H9 (cell line): ENCODE data around the gene PLAA. TPM values are rescaled to one million over a fixed set of nuclear protein-coding genes. Genes with fewer than 3 reads are reported as not detected.

Experiments used
- DNase-seq: peaks from one replicate; pipeline ENCODE4 v3.0.0-alpha.2; 2017
- H2AFZ ChIP-seq: one replicate; pipeline ENCODE4 v1.6.1; 2013; ENCODE audit warnings: mild to moderate bottlenecking, low read length, control low read depth, moderate library complexity
- H2AK5ac ChIP-seq: 2 replicates; pipeline ENCODE4 v1.6.1; 2013; ENCODE audit warnings: low read length, control low read depth, mixed read lengths; ENCODE audit not compliant: insufficient read length
- H2BK120ac ChIP-seq: one replicate; pipeline ENCODE4 v1.6.1; 2013; ENCODE audit warnings: low read depth, mild to moderate bottlenecking, low read length, control low read depth, inconsistent platforms; ENCODE audit not compliant: poor library complexity, severe bottlenecking
- H2BK12ac ChIP-seq: 2 replicates; pipeline ENCODE4 v1.6.1; 2013; ENCODE audit warnings: low read length, control low read depth, mixed read lengths, low read depth; ENCODE audit not compliant: insufficient read length
- H2BK15ac ChIP-seq: 2 replicates; pipeline ENCODE4 v1.6.1; 2013; ENCODE audit warnings: low read depth, low read length, control low read depth
- H2BK20ac ChIP-seq: one replicate; pipeline ENCODE4 v1.6.1; 2013; ENCODE audit warnings: low read depth, mild to moderate bottlenecking, low read length, control low read depth, inconsistent platforms; ENCODE audit not compliant: poor library complexity, severe bottlenecking
- H2BK5ac ChIP-seq: 2 replicates; pipeline ENCODE4 v1.6.1; 2013; ENCODE audit warnings: low read length, control low read depth, mixed read lengths; ENCODE audit not compliant: insufficient read length
- H3K14ac ChIP-seq: 2 replicates; pipeline ENCODE4 v1.6.1; 2013; ENCODE audit warnings: low read length, control low read depth; ENCODE audit not compliant: insufficient read depth
- H3K18ac ChIP-seq: 2 replicates; pipeline ENCODE4 v1.6.1; 2013; ENCODE audit warnings: low read depth, mild to moderate bottlenecking, mixed read lengths, low read length, control low read depth; ENCODE audit not compliant: insufficient read length
- H3K23ac ChIP-seq: 2 replicates; pipeline ENCODE4 v1.6.1; 2013; ENCODE audit warnings: low read length, control low read depth, mixed read lengths, low read depth; ENCODE audit not compliant: insufficient read length
- H3K23me2 ChIP-seq: 2 replicates; pipeline ENCODE4 v1.6.1; 2013; ENCODE audit warnings: low read depth, mild to moderate bottlenecking, mixed read lengths, low read length, control low read depth; ENCODE audit not compliant: insufficient read length, poor library complexity, severe bottlenecking
- H3K27ac ChIP-seq: 2 replicates; pipeline ENCODE4 v1.5.1; 2013; ENCODE audit warnings: low read length, control low read depth, mixed read lengths, low read depth; ENCODE audit not compliant: insufficient read length
- H3K27me3 ChIP-seq: 2 replicates; pipeline ENCODE4 v1.6.1; 2013; ENCODE audit warnings: low read length, control low read depth, inconsistent platforms; ENCODE audit not compliant: insufficient read depth
- H3K4ac ChIP-seq: 2 replicates; pipeline ENCODE4 v1.6.1; 2013; ENCODE audit warnings: low read depth, mild to moderate bottlenecking, control low read depth, inconsistent platforms, low read length, moderate library complexity
- H3K4me1 ChIP-seq: 2 replicates; pipeline ENCODE4 v1.6.1; 2013; ENCODE audit warnings: low read length, control low read depth, inconsistent platforms; ENCODE audit not compliant: insufficient read depth
- H3K4me2 ChIP-seq: 2 replicates; pipeline ENCODE4 v1.6.1; 2013; ENCODE audit warnings: low read length, control low read depth, mixed read lengths; ENCODE audit not compliant: insufficient read length, insufficient read depth
- H3K56ac ChIP-seq: 2 replicates; pipeline ENCODE4 v1.6.1; 2013; ENCODE audit warnings: low read depth, mild to moderate bottlenecking, mixed read lengths, low read length, control low read depth; ENCODE audit not compliant: insufficient read length
- H3K79me1 ChIP-seq: 2 replicates; pipeline ENCODE4 v1.6.1; 2013; ENCODE audit warnings: low read depth, mild to moderate bottlenecking, moderate library complexity, low read length, control low read depth, inconsistent platforms; ENCODE audit not compliant: insufficient read depth, poor library complexity, severe bottlenecking
- H3K79me2 ChIP-seq: 2 replicates; pipeline ENCODE4 v1.6.1; 2013; ENCODE audit warnings: low read length, control low read depth, inconsistent platforms; ENCODE audit not compliant: insufficient read depth
- H3K9ac ChIP-seq: 2 replicates; pipeline ENCODE4 v1.6.1; 2013; ENCODE audit warnings: low read length, control low read depth, mixed read lengths; ENCODE audit not compliant: insufficient read length; ENCODE audit errors: extremely low read depth
- H3K9me3 ChIP-seq: one replicate; pipeline ENCODE4 v1.6.1; 2013; ENCODE audit warnings: low read depth, low read length, inconsistent platforms; ENCODE audit not compliant: control insufficient read depth
- H3T11ph ChIP-seq: one replicate; pipeline ENCODE4 v1.6.1; 2013; ENCODE audit warnings: mild to moderate bottlenecking, low read length, control low read depth, inconsistent platforms
- H4K20me1 ChIP-seq: one replicate; pipeline ENCODE4 v1.6.1; 2013; ENCODE audit not compliant: control insufficient read depth, insufficient read length, insufficient read depth
- H4K5ac ChIP-seq: 2 replicates; pipeline ENCODE4 v1.6.1; 2013; ENCODE audit warnings: low read depth, mild to moderate bottlenecking, mixed read lengths, low read length, control low read depth; ENCODE audit not compliant: insufficient read length
- H4K8ac ChIP-seq: replicated peaks from 2 replicates; pipeline ENCODE4 v1.6.1; 2013; ENCODE audit warnings: low read length, control low read depth, mixed read lengths, low read depth; ENCODE audit not compliant: insufficient read length
- H4K91ac ChIP-seq: 2 replicates; pipeline ENCODE4 v1.6.1; 2013; ENCODE audit warnings: low read depth, mild to moderate bottlenecking, moderate library complexity, mixed read lengths, low read length, control low read depth; ENCODE audit not compliant: insufficient read length
- H3K27ac Mint-ChIP-seq, 3 experiments: 2 replicates in 2 of 3; 3 replicates in 1 of 3; pipeline ENCODE4 v1.8.0; 2020 to 2021; ENCODE audit warnings: mixed read lengths in 3 of 3, mild to moderate bottlenecking in 1 of 3, moderate library complexity in 1 of 3
- H3K27me3 Mint-ChIP-seq: 2 replicates; pipeline ENCODE4 v1.8.0; 2021; ENCODE audit warnings: low read depth, mild to moderate bottlenecking, moderate library complexity, mixed read lengths
- H3K36me3 Mint-ChIP-seq, 3 experiments: 2 replicates in 2 of 3; 3 replicates in 1 of 3; pipeline ENCODE4 v1.8.0; 2020 to 2021; ENCODE audit warnings: low read depth in 3 of 3, mixed read lengths in 3 of 3; ENCODE audit not compliant: insufficient read depth in 1 of 3
- H3K4me1 Mint-ChIP-seq, 2 experiments: 2 replicates each; pipeline ENCODE4 v1.8.0; 2020; ENCODE audit warnings: mixed read lengths in 2 of 2
- H3K4me3 Mint-ChIP-seq, 2 experiments: 2 replicates in 1 of 2; 3 replicates in 1 of 2; pipeline ENCODE4 v1.8.0; 2020 to 2021; ENCODE audit warnings: mild to moderate bottlenecking in 2 of 2, mixed read lengths in 2 of 2, moderate library complexity in 1 of 2
- H3K9me3 Mint-ChIP-seq, 2 experiments: 2 replicates in 1 of 2; 3 replicates in 1 of 2; pipeline ENCODE4 v1.8.0; 2020; ENCODE audit warnings: mild to moderate bottlenecking in 2 of 2, mixed read lengths in 2 of 2, moderate library complexity in 1 of 2
- total RNA-seq: library from RNA; stranded (reverse); gene quantifications from 2 replicates; pipeline ENCODE4 v1.2.1, GENCODE V29; 2021
- TF ChIP-seq, protein P1 (sequence below): fragments of 200-600 bp; sonication (generic); conservative IDR thresholded peaks from 3 replicates; pipeline ENCODE4 v1.8.0; 2021; ENCODE audit warnings: antibody characterized with exemption, mild to moderate bottlenecking

The PLAA gene
- total RNA-seq, 1 experiment from 2014 or later = 65.0 TPM

DNA sequence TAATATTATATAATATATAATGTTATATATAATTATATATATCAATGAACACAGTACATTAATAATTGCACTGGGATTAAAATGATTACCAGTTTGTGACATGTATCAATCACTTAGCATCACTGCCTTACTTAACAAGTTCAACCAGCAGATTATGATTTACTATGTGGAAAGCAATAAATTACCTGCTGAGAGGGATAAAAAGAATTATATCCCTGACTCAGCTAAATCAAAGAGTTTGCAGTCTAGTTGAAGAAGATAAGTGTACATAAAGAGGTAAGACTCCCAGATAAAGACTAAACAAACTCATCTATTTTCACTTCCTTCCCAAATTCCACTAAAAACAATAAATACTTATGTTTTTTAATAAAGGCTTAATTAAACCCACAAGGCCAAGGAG is 11.2 kb downstream of the PLAA start:
- H3K9me3 ChIP-seq = no peaks in the 10 kb centered on the region
- no peaks in the 10 kb centered on the region for H3K27me3 ChIP-seq
- H3K23ac ChIP-seq = no peak overlapping the region
- no peak overlapping the region for H2BK20ac ChIP-seq
- Mint-ChIP-seq H3K27me3 (no peaks in the 10 kb centered on the region), H3K4me3 (no peak overlapping the region), H3K4me1 (peaks cover 17 to 18% of the 10 kb centered on the region in 2 experiments), H3K27ac (peak overlapping the region in 2 of 3 experiments; percentile 56 to 97; a peak in 4 of 7 replicates), H3K36me3 (peaks cover 16 to 23% (median 21%) of the 10 kb centered on the region in 3 experiments), H3K9me3 (peaks cover 8 to 9% of the 10 kb centered on the region in 2 experiments)
- no peak overlapping the region for H3K56ac ChIP-seq
- no peak overlapping the region for H2BK15ac ChIP-seq
- H3K4ac ChIP-seq = no peak overlapping the region
- no peak overlapping the region for H4K91ac ChIP-seq
- H3K79me2 ChIP-seq = peaks cover 17% of the 10 kb centered on the region; the same call in 1 of the 2 replicates
- peaks cover 2% of the 10 kb centered on the region; the same call in 1 of the 2 replicates for H3K4me1 ChIP-seq
- no peak overlapping the region for H3K18ac ChIP-seq
- no peaks in the 10 kb centered on the region for H3K23me2 ChIP-seq
- peaks cover 3% of the 10 kb centered on the region for H3K79me1 ChIP-seq
- H2AFZ ChIP-seq = no peak overlapping the region
- no peak overlapping the region for H2BK12ac ChIP-seq
- no peaks in the 10 kb centered on the region for H4K20me1 ChIP-seq
- no peak overlapping the region for H3K27ac ChIP-seq
- H2BK120ac ChIP-seq = no peak overlapping the region
- no peak overlapping the region for H2AK5ac ChIP-seq
- no peak overlapping the region for H3K9ac ChIP-seq
- H3K14ac ChIP-seq = no peak overlapping the region
- H2BK5ac ChIP-seq = no peak overlapping the region
- H4K5ac ChIP-seq = no peak overlapping the region
- no peak overlapping the region for H4K8ac ChIP-seq
- no peak overlapping the region for H3T11ph ChIP-seq
- no peak overlapping the region for H3K4me2 ChIP-seq
- DNase-seq = no peak
- TF ChIP-seq, protein P1, sequence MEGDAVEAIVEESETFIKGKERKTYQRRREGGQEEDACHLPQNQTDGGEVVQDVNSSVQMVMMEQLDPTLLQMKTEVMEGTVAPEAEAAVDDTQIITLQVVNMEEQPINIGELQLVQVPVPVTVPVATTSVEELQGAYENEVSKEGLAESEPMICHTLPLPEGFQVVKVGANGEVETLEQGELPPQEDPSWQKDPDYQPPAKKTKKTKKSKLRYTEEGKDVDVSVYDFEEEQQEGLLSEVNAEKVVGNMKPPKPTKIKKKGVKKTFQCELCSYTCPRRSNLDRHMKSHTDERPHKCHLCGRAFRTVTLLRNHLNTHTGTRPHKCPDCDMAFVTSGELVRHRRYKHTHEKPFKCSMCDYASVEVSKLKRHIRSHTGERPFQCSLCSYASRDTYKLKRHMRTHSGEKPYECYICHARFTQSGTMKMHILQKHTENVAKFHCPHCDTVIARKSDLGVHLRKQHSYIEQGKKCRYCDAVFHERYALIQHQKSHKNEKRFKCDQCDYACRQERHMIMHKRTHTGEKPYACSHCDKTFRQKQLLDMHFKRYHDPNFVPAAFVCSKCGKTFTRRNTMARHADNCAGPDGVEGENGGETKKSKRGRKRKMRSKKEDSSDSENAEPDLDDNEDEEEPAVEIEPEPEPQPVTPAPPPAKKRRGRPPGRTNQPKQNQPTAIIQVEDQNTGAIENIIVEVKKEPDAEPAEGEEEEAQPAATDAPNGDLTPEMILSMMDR = no peak
